ENCODE data around the gene EBP.

The EBP gene

GRCh38 chrX:48508400-48509244 lies 13.0 kb upstream of the EBP start, which contains the start of gene PORCN:
TSS of gene PORCN (plus strand) at chrX:48508992. CDS start at chrX:48509821, 829 bp downstream.
- TF ChIP-seq GATA3 (IDR thresholded peaks at IDR 0.05; ENCODE audit: low read depth, low read length), result no peak
- no peak for TF ChIP-seq GATA2 (IDR thresholded peaks at IDR 0.05; ENCODE audit: low read depth, low read length)

GRCh38 chrX:48509245-48509590 lies 12.4 kb upstream of the EBP start:
- TF ChIP-seq GATA3 (IDR thresholded peaks at IDR 0.05; ENCODE audit: low read depth, low read length) (no peak), GATA2 (IDR thresholded peaks at IDR 0.05; ENCODE audit: low read depth, low read length) (no peak)

- TF ChIP-seq GATA2 (IDR thresholded peaks at IDR 0.05; ENCODE audit: low read depth, low read length) (no peak), GATA3 (IDR thresholded peaks at IDR 0.05; ENCODE audit: low read depth, low read length) (no peak)
Measured at GRCh38 chrX:48509619-48510018, 12.0 kb upstream of the EBP start.

DNA sequence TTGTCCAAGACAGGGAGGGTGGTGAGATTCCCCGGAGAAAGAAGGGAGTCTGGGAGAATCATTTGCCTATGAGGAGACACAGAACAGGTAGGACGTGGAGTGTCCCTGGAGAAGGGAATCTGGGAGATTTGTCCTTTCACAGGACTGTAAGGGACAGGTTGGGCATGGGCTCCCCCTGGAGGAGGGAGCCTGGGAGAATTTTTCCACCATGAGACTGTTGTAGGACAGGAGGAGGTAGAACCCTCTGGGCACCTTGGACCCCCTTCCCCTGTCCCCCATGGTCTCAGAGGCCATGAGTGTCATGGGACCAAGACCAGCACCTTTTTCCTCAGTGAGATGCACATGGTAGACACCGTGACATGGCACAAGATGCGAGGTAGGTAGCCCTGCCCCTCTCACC lies 10.0 kb upstream of the EBP start:
- no peak for TF ChIP-seq GATA3 (IDR thresholded peaks at IDR 0.05; ENCODE audit: low read depth, low read length)
- no peak for TF ChIP-seq GATA2 (IDR thresholded peaks at IDR 0.05; ENCODE audit: low read depth, low read length)

GRCh38 chrX:48512371-48512935 lies 9.2 kb upstream of the EBP start:
- TF ChIP-seq GATA2 (IDR thresholded peaks at IDR 0.05; ENCODE audit: low read depth, low read length), result no peak
- no peak for TF ChIP-seq GATA3 (IDR thresholded peaks at IDR 0.05; ENCODE audit: low read depth, low read length)

- TF ChIP-seq GATA2 (IDR thresholded peaks at IDR 0.05; ENCODE audit: low read depth, low read length), result no peak
- no peak for TF ChIP-seq GATA3 (IDR thresholded peaks at IDR 0.05; ENCODE audit: low read depth, low read length)
Measured at GRCh38 chrX:48513670-48514069, 7.9 kb upstream of the EBP start.

DNA sequence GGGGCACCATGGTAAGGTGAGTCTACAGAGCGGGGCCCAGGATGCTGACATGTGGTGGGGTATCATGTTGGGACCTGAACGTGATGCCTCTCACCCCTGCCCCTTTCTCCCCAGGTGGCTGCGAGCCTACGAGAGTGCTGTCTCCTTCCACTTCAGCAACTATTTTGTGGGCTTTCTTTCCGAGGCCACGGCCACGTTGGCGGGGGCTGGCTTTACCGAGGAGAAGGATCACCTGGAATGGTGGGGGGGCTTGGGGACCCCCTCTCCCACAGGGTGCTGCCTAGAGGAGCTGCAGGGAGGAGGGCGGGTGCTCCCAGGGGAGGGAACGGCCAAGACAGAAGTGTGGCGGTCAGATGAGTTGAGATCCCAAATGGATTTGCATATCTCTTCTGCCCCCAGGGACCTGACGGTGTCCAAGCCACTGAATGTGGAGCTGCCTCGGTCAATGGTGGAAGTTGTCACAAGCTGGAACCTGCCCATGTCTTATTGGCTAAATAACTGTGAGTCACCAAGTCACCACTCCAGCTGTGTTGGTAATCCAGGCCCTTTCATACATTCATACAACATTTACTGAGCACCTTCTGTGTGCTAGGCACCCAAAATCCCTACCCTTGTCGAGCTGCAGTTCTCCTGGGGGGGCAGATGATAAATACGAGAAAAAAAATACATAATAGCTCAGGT lies 7.3 kb upstream of the EBP start:
- TF ChIP-seq GATA3 (IDR thresholded peaks at IDR 0.05; ENCODE audit: low read depth, low read length), result no peak
- TF ChIP-seq GATA2 (IDR thresholded peaks at IDR 0.05; ENCODE audit: low read depth, low read length), result no peak

DNA sequence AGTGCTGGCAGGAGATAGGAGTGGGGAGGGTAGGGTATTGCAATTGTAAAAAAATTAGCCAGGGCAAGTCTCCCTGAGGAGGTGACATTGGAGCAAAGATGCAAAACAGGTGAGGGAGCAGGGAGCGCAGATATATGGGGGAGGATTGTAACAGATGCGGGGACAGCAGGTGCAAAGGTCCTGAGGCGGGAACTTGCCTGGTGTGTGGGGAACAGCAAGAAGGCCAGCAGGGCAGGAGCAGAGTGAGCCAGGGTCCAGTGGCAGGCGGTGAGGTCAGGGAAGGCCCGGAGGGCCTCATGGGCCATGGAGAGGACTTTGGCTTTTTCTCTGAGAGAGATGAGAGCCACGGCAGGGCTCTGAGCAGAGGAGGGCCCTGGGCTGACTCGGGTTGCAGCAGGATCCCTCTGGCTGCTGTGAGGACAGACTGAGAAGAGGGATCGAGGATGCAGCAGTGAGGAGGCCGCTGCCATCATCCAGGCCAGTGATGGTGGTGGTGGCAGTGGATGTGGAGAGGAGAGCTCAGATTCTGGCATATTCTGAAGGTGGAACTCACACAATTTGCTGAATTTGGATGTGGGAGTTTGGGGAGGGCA lies 6.6 kb upstream of the EBP start:
- TF ChIP-seq GATA3 (IDR thresholded peaks at IDR 0.05; ENCODE audit: low read depth, low read length), result no peak
- no peak for TF ChIP-seq GATA2 (IDR thresholded peaks at IDR 0.05; ENCODE audit: low read depth, low read length)

- TF ChIP-seq GATA3 (IDR thresholded peaks at IDR 0.05; ENCODE audit: low read depth, low read length) (no peak), GATA2 (IDR thresholded peaks at IDR 0.05; ENCODE audit: low read depth, low read length) (no peak)
Measured at GRCh38 chrX:48515842-48516241, 5.8 kb upstream of the EBP start.

GRCh38 chrX:48516285-48516684 lies 5.3 kb upstream of the EBP start:
- TF ChIP-seq GATA2 (IDR thresholded peaks at IDR 0.05; ENCODE audit: low read depth, low read length) (no peak), GATA3 (IDR thresholded peaks at IDR 0.05; ENCODE audit: low read depth, low read length) (no peak)

DNA sequence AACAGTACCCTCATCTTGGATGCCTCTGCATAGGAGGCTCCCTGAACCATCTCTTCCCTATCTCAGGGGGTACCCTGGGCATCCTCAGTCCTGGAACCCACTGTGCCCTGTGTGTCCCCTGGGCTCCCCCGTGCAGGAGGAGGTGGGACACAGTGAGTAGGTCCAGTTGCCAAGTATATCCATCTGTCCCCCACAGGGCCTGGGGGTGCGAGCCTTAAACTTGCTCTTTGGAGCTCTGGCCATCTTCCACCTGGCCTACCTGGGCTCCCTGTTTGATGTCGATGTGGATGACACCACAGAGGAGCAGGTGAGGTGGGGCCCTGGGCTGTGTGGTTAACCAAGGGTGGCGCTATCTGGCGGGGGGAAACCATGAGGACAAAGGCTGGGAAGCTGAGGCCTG lies 4.6 kb upstream of the EBP start:
- no peak for TF ChIP-seq GATA2 (IDR thresholded peaks at IDR 0.05; ENCODE audit: low read depth, low read length)
- TF ChIP-seq GATA3 (IDR thresholded peaks at IDR 0.05; ENCODE audit: low read depth, low read length), result no peak

- TF ChIP-seq GATA3 (IDR thresholded peaks at IDR 0.05; ENCODE audit: low read depth, low read length) (no peak), GATA2 (IDR thresholded peaks at IDR 0.05; ENCODE audit: low read depth, low read length) (no peak)
Measured at GRCh38 chrX:48520455-48520854, 1.2 kb upstream of the EBP start.

DNA sequence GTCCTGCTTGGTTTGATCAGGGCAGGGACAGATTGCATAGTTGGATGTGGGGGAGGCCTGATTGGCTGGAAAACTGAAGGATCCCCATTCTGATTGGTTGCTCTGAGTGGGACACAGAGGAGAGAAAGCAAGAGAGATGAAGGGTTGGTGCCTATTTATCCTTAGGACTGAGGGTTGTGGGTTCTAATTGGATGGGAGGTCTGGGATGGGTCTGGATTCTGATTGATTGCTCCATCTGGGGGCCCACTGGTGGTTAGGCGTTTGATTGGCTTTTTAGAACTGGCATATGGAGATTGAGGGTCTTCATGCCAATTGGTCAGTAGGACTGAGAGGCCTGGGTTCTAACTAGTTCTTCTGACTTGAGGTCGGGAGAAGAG lies 644 bp upstream of the EBP start:
- TF ChIP-seq GATA2 (IDR thresholded peaks at IDR 0.05; ENCODE audit: low read depth, low read length), result no peak
- TF ChIP-seq GATA3 (IDR thresholded peaks at IDR 0.05; ENCODE audit: low read depth, low read length), result no peak

- TF ChIP-seq GATA2 (IDR thresholded peaks at IDR 0.05; ENCODE audit: low read depth, low read length) (no peak), GATA3 (IDR thresholded peaks at IDR 0.05; ENCODE audit: low read depth, low read length) (no peak)
Measured at GRCh38 chrX:48522291-48522690, 683 bp downstream of the EBP start.

Measured in SH-SY5Y (cell line).